Activated CD4-positive, alpha-beta T cell treated with anti-CD3 and anti-CD28 coated beads, Interleukin-2, amount 10 ng/mL, durations not matched to agents 7 days and 5 days (primary cell): Measurements from ENCODE around the gene TNIP2. TPM values are rescaled to one million over a fixed set of nuclear protein-coding genes. Genes with fewer than 3 reads are reported as not detected.
"Not testable (repeated sequence)": the region's sequence is repeated elsewhere in the genome, so short reads cannot be mapped to it uniquely, and the experiment has no call there.

ENCODE experiments used
- CTCF ChIA-PET: fragments of 350-600 bp; sonication (Branson Sonifier 250); formaldehyde crosslinking; loops from one replicate; lab custom pipeline; 2021; ENCODE audit warnings: antibody characterized with exemption; lab: Charles Lee
- POLR2A ChIA-PET: fragments of 350-600 bp; sonication (Branson Sonifier 250); formaldehyde crosslinking; loops from one replicate; lab custom pipeline; 2021; ENCODE audit warnings: antibody characterized with exemption; lab: Charles Lee
- DNase-seq: peaks from one replicate; pipeline ENCODE4 v3.0.0-alpha.2; 2020
- H3K27ac Mint-ChIP-seq: one replicate; pipeline ENCODE4 v1.8.0; 2021; ENCODE audit warnings: mild to moderate bottlenecking, moderate library complexity, mixed read lengths
- H3K27me3 Mint-ChIP-seq: one replicate; pipeline ENCODE4 v1.8.0; 2021; ENCODE audit warnings: mixed read lengths
- H3K36me3 Mint-ChIP-seq: one replicate; pipeline ENCODE4 v1.8.0; 2021; ENCODE audit warnings: low read depth, mixed read lengths
- H3K4me1 Mint-ChIP-seq: one replicate; pipeline ENCODE4 v1.8.0; 2021; ENCODE audit warnings: mixed read lengths
- H3K4me3 Mint-ChIP-seq: one replicate; pipeline ENCODE4 v1.8.0; 2021; ENCODE audit warnings: mild to moderate bottlenecking, moderate library complexity, mixed read lengths
- H3K9me3 Mint-ChIP-seq: one replicate; pipeline ENCODE4 v1.8.0; 2021; ENCODE audit warnings: mixed read lengths
- total RNA-seq, 2 experiments: library from RNA; stranded (reverse); gene quantifications; one replicate each; pipeline ENCODE4 v1.2.3, GENCODE V29; 2021

TNIP2 gene
- total RNA-seq, 2 experiments from 2014 or later = 35.0 to 43.6 TPM

GRCh38 chr4:2744576-2745270 lies 11.4 kb downstream of the TNIP2 start:
- H3K9me3 Mint-ChIP-seq = no peaks in the 10 kb centered on the region
- peaks cover 46% of the 10 kb centered on the region for H3K36me3 Mint-ChIP-seq
- POLR2A ChIA-PET = interaction anchor here (0.6 kb wide), 1 partner anchor 58 kb away, joined by 3 read pairs; no protein-coding TSS in a partner anchor
- H3K27ac Mint-ChIP-seq = peak overlapping the region; percentile 1
- H3K27me3 Mint-ChIP-seq = no peaks in the 10 kb centered on the region
- DNase-seq = no peak
- CTCF ChIA-PET = interaction anchor here (0.6 to 3.2 kb wide), 5 partner anchors 10 to 482 kb away, joined by 3 to 8 read pairs (median 4); no protein-coding TSS in a partner anchor
- peaks cover 41% of the 10 kb centered on the region for H3K4me1 Mint-ChIP-seq
- no peak overlapping the region for H3K4me3 Mint-ChIP-seq

GRCh38 chr4:2743518-2744445 lies 12.4 kb downstream of the TNIP2 start:
- Mint-ChIP-seq H3K27me3 (no peaks in the 10 kb centered on the region), H3K27ac (peak overlapping the region; percentile 50), H3K4me3 (no peak overlapping the region), H3K4me1 (peaks cover 41% of the 10 kb centered on the region), H3K36me3 (peaks cover 47% of the 10 kb centered on the region), H3K9me3 (no peaks in the 10 kb centered on the region)
- DNase-seq = no peak
- ChIA-PET POLR2A (no interaction called here), CTCF (interaction anchor here (0.6 to 0.7 kb wide), 3 partner anchors 39 to 481 kb away, joined by 3 to 4 read pairs (median 4); no protein-coding TSS in a partner anchor)

- H3K9me3 Mint-ChIP-seq = peaks cover 5% of the 10 kb centered on the region
- H3K4me1 Mint-ChIP-seq = peaks cover 41% of the 10 kb centered on the region
- H3K27me3 Mint-ChIP-seq = no peaks in the 10 kb centered on the region
- ChIA-PET CTCF (interaction anchor here (0.7 kb wide), 2 partner anchors 38 to 110 kb away, joined by 3 to 4 read pairs; no protein-coding TSS in a partner anchor), POLR2A (no interaction called here)
- H3K36me3 Mint-ChIP-seq = peaks cover 53% of the 10 kb centered on the region
- no peak for DNase-seq
- no peak overlapping the region for H3K4me3 Mint-ChIP-seq
- H3K27ac Mint-ChIP-seq = no peak overlapping the region
Measured at GRCh38 chr4:2742823-2743517, 13.2 kb downstream of the TNIP2 start.

DNA sequence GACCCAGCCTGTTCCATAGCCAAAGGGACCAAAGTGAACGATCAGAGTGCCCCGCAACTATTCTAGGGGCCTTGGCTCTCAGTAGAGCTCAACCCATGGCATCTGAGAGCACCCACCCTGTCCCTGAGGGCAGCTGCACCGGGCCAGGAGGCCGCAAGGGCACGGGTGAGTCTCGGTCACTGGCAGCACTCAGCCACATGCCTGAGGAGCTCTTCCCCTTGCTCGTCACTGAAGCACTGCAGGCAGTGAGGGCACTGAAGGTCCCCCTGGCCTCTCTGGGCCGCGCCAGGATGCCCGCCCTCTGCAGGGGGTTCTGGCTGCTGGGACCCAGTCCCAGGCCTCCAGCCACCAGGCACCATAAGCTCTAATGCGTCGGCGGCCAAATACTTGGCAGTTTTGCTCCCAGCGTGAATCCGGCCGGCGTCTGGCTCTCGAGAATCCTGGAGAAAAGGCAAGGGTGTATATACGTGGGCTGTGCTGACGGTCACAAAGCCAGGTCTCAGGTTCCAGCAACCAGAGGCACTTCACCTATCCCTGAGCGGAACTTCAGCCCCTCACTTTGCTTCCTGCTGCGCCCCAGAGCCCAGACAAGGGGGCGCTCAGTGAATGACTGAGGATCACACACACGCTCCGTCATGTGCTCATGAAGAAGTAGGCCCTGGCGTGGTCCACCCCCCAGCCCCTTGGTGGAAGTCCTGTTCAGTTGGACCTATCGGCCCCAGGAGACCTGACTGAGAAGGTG lies 13.9 kb downstream of the TNIP2 start:
- Mint-ChIP-seq H3K36me3 (peaks cover 47% of the 10 kb centered on the region), H3K27me3 (no peaks in the 10 kb centered on the region), H3K4me3 (no peak overlapping the region), H3K9me3 (peaks cover 5% of the 10 kb centered on the region), H3K4me1 (peaks cover 34% of the 10 kb centered on the region), H3K27ac (peak overlapping the region; percentile 31)
- POLR2A ChIA-PET = no interaction called here
- CTCF ChIA-PET = no interaction called here
- no peak for DNase-seq

- H3K27me3 Mint-ChIP-seq = no peaks in the 10 kb centered on the region
- peaks cover 44% of the 10 kb centered on the region for H3K36me3 Mint-ChIP-seq
- ChIA-PET POLR2A (no interaction called here), CTCF (no interaction called here)
- H3K9me3 Mint-ChIP-seq = peaks cover 8% of the 10 kb centered on the region
- H3K27ac Mint-ChIP-seq = peak overlapping the region; percentile 39
- peaks cover 27% of the 10 kb centered on the region for H3K4me1 Mint-ChIP-seq
- no peak overlapping the region for H3K4me3 Mint-ChIP-seq
- no peak for DNase-seq
Measured at GRCh38 chr4:2741626-2742025, 14.5 kb downstream of the TNIP2 start.

DNA sequence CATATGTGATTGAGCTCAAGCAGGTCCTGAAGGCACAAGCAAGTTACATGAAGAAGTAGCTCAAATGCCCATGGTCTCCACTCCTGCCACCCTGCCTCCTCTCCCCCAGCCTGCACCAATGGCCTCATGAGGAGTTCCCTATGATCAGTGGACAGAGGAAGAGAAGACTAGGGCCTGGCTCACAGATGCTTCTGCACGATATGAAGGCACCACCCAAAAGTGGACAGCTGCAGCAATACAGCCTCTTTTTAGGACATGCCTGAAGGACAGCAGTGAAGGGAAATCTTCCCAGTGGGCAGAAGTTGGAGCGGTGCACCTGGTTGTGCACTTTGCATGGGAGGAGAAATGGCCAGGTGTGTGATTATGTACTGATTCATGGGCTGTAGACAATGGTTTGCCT lies 17.8 kb downstream of the TNIP2 start:
- H3K4me1 Mint-ChIP-seq, H3K4me3 Mint-ChIP-seq, DNase-seq, H3K27me3 Mint-ChIP-seq, H3K27ac Mint-ChIP-seq: not testable (repeated sequence)
- POLR2A ChIA-PET = interaction anchor here (0.5 kb wide), 1 partner anchor 17 kb away, joined by 3 read pairs; no protein-coding TSS in a partner anchor
- CTCF ChIA-PET = interaction anchor here (1.6 kb wide), 1 partner anchor 25 kb away, joined by 4 read pairs; no protein-coding TSS in a partner anchor
- H3K36me3 Mint-ChIP-seq = peaks cover 45% of the 10 kb centered on the region
- H3K9me3 Mint-ChIP-seq = peaks cover 27% of the 10 kb centered on the region

DNA sequence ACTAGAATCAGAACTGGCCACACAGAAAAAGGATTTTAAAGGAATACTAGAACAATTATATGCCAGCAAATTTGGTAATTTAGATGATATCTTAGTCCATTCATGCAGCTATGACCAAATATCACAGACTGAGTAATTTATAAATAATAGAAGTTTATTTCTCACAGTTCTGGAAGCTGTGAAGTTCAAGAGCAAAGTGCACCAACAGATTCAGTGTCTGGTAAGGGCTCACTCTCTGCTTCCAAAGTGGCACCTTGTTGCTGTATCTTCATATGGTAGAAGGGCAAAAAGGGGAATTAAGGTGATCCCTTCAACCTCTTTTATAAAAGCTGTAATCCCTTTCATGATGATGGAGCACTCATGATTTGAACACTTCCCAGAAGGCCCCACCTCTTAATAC lies 20.3 kb downstream of the TNIP2 start:
- ChIA-PET POLR2A (no interaction called here), CTCF (no interaction called here)
- Mint-ChIP-seq H3K4me1 (no peaks in the 10 kb centered on the region), H3K4me3 (no peak overlapping the region), H3K27me3 (no peaks in the 10 kb centered on the region), H3K9me3 (peaks cover 27% of the 10 kb centered on the region), H3K36me3 (peaks cover 55% of the 10 kb centered on the region), H3K27ac (no peak overlapping the region)
- no peak for DNase-seq

- H3K4me3 Mint-ChIP-seq = no peak overlapping the region
Measured at GRCh38 chr4:2734612-2735011, 21.5 kb downstream of the TNIP2 start.

GRCh38 chr4:2733844-2734574 lies 22.1 kb downstream of the TNIP2 start:
- ChIA-PET POLR2A (no interaction called here), CTCF (interaction anchor here (1.0 to 1.2 kb wide), 2 partner anchors 11 to 20 kb away, joined by 3 read pairs; no protein-coding TSS in a partner anchor)
- Mint-ChIP-seq H3K36me3 (peaks cover 48% of the 10 kb centered on the region), H3K27ac (no peak overlapping the region), H3K9me3 (peaks cover 27% of the 10 kb centered on the region), H3K27me3 (no peaks in the 10 kb centered on the region), H3K4me3 (no peak overlapping the region), H3K4me1 (no peaks in the 10 kb centered on the region)
- DNase-seq = no peak

More at GRCh38 chr4:2734612-2735011, 21.5 kb downstream of the TNIP2 start:
- Mint-ChIP-seq H3K27me3 (no peaks in the 10 kb centered on the region), H3K9me3 (peaks cover 27% of the 10 kb centered on the region), H3K4me1 (no peaks in the 10 kb centered on the region), H3K27ac (no peak overlapping the region), H3K36me3 (peaks cover 48% of the 10 kb centered on the region)
- DNase-seq = no peak
- POLR2A ChIA-PET = no interaction called here
- CTCF ChIA-PET = interaction anchor here (1.0 to 1.2 kb wide), 2 partner anchors 10 to 21 kb away, joined by 3 read pairs; no protein-coding TSS in a partner anchor

DNA sequence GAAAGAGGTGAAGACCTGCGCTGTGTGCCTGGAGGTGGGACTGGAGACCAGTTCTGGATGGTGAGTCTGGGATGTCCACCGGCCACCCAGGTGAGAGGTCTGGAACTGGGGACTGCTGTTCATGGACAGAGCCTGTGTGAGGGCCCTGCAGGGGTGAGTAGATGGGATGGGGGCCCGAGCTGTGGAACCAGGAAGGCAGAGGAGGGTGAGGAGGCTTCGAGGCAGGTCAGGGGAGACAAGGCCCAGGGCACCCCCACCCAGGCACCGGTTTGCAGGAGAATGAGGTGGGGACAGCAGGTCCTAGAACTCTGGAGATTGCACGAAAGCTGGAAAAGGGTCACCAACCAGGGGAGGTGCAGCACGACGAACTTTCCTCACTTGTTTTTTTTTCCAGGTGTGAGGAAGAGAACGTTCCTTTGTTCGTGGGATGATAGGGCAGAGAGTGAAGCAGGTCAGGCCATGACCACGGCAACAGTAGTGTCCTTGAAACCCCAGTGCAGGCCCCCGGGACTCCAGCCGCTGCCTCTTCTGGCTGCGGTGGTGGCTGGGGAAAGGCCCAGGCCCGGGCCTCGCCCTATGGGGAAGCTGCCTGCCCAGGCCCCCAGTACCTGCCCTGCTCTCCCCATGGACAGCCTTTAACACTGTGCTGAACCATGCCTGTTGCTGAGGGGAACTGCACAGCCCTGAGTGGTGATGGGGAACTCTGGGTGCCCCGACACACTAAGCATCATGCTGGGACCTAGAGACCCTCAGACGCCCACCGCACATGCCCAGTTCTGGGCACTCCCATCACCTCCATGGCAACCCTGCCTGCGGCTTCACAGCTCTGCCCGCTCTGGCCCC lies 22.9 kb downstream of the TNIP2 start:
- ChIA-PET CTCF (interaction anchor here (0.8 kb wide), 1 partner anchor 31 kb away, joined by 4 read pairs; no protein-coding TSS in a partner anchor), POLR2A (no interaction called here)
- no peak overlapping the region for H3K4me3 Mint-ChIP-seq
- H3K36me3 Mint-ChIP-seq = peaks cover 47% of the 10 kb centered on the region
- no peaks in the 10 kb centered on the region for H3K4me1 Mint-ChIP-seq
- H3K27me3 Mint-ChIP-seq = no peaks in the 10 kb centered on the region
- no peak for DNase-seq
- no peak overlapping the region for H3K27ac Mint-ChIP-seq
- peaks cover 25% of the 10 kb centered on the region for H3K9me3 Mint-ChIP-seq
